Middle frontal gyrus (tissue), 1 donor: Measurements from ENCODE around the gene SESTD1.
A peak's percentile ranks its signal among the peaks of the same experiment; 100 is the strongest.
"Not testable (repeated sequence)": the region's sequence is repeated elsewhere in the genome, so short reads cannot be mapped to it uniquely, and the experiment has no call there.

Experiments
- DNase-seq: peaks from one replicate; pipeline ENCODE4 v3.0.0-alpha.2; 2015; ENCODE audit warnings: low spot score; ENCODE audit errors: extremely low spot score

The SESTD1 gene

GRCh38 chr2:179106676-179107428 lies 157.8 kb downstream of the SESTD1 start:
- DNase-seq, result peak; percentile 50

DNA sequence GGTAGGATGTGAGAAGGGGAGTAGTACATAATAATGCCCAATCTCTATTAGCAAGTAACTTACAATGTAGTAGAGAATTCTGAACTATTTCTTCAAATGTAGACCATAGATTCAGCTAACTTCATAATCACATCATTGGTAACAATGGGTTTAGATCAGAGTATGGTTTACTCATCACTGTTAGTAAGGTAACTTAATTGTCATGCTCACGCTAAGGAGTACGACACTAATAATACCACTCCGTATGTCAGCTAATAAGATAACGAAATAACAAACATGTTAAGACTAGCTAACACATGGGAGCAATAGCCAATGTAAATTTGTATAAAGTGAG lies 158.3 kb downstream of the SESTD1 start:
- no peak for DNase-seq

- no peak for DNase-seq
Observed at GRCh38 chr2:179104736-179105135, 159.9 kb downstream of the SESTD1 start.

DNA sequence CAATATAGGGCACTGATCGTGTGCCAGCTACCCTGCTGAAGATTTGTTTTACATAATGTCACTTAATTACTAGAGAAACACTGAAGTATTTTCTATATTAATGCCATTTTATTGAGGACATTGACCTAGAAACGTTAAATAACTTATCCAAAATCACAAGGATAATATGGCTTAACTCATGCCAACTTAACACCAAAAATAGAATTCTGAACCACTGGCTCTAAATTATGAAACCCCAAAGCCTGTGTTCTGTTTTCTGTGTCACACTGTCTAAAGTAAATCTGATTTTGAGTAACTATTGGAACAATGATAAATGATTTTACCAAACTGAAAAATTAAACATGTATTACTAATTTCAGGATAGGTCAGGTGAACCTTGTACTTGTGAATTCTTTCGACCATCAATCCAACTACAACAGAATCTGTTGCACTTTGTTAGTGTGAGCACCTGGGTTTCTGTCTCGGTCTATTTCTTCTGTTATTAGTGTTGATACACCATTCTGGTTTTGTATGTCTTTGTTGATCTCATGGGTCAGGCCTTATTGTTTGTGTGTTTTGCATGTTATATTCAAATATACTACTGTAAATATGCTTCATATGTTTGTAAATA lies 166.4 kb downstream of the SESTD1 start:
- DNase-seq, result no peak

DNA sequence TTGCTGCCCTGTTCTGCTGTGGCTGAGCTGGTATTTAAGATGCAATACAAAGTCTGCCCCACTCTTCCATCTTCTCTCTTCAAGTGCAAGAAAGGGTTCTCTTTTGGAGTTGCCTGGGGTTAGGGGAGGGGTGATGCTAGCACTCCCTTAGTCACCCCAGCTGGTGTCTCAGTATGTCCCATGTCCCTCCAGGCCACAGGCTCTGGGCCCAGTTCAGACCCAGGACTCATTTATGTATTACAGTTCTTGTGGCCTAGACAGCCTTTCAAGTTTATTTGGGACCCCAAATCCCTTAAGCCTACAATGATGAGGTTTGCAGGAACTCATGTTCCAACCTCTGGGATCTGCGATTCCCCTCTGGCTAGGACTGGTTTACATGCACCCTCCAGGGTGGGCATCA lies 167.5 kb downstream of the SESTD1 start:
- no peak for DNase-seq

GRCh38 chr2:179096090-179096489 lies 168.5 kb downstream of the SESTD1 start:
- DNase-seq, result no peak

- DNase-seq, result not testable (repeated sequence)
Observed at GRCh38 chr2:179092912-179093311, 171.7 kb downstream of the SESTD1 start.

- DNase-seq, result no peak
Observed at GRCh38 chr2:179082697-179083096, 181.9 kb downstream of the SESTD1 start.

DNA sequence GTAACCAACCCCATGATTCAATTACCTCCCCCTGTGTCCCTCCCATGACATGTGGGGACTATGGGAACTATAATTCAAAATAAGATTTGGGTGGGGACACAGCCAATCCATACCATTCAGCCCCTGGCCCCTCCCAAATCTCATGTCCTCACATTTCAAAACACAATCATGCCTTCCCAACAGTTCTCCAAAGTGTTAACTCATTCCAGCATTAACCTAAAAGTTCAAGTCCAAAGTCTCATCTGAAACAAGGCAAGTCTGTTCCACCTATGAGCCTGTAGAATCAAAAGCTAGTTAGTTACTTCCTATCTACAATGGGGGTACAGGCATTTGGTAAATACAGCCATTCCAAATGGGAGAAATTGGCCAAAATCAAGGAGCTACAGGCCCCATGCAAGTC lies 182.7 kb downstream of the SESTD1 start:
- no peak for DNase-seq

DNA sequence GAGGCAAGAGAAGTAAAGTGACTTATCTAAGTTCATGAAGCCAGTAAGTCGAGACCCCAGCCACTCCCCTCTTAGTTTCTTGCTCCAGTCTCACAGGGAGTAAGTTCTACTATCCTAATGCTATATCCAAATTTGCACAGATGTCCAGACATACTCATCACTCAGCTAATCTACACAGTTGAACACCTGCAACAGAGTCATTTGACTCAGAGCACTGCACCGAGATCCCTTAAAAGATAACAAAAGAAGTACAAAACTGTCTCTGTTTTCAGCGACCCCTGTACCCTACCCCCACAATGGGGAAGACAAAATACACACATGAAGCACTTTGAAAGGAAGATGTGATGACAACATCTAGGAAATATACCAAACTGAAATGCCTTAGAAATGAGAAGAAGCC lies 192.1 kb downstream of the SESTD1 start:
- DNase-seq, result no peak

GRCh38 chr2:179071810-179072355 lies 192.7 kb downstream of the SESTD1 start:
- no peak for DNase-seq

- no peak for DNase-seq
Observed at GRCh38 chr2:179070895-179071294, 193.7 kb downstream of the SESTD1 start.

DNA sequence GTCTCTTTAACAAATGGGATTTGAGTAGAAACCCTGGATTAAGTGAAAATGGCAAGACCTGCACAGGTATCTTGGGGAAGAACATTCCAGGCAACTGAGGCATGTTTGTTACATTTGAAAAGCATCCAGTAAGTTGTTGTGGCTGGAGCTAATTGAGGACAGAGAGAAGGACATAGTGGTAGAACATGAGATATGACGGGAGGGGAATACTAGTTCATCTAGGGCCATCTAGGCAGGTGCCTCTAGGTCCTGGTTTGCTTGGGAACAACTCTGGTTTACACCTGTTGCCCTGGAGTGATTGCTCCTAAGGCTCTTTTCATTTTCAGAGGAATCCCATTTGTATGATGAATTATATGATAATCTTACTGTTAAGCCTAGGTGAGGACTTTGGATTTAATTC lies 194.9 kb downstream of the SESTD1 start:
- DNase-seq, result no peak

DNA sequence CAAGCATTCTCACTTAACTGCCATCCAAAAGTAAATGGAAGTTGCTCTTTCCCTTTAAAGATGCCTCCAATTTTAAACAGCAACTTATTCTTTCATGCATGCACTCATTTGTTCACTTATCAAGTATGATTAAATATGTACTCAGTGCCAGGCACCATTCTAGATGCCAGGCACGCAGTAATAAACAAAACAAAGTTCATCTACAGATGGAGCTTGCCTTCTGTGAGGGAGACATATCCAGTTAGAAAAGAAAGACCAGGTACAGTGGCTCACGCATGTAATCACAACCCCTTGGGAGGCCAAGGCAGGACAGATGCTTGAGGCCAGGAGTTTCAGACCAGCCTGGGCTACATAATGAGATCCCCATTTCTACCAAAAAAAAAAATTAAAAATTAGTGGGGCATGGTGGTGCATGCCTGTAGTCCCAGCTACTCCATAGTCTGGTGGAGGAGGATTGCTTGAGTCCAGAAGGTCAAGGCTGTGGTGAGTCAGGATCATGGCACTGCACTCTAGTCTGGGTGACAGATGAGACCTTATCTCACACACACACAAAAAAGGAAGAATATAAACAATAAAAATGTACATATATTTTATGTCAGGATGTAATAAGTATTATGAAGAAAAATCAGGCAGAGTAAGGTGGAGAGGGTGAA lies 195.5 kb downstream of the SESTD1 start:
- no peak for DNase-seq

- DNase-seq, result no peak
Observed at GRCh38 chr2:179059026-179059700, 205.5 kb downstream of the SESTD1 start.

GRCh38 chr2:179057737-179058136 lies 206.9 kb downstream of the SESTD1 start:
- DNase-seq, result no peak

DNA sequence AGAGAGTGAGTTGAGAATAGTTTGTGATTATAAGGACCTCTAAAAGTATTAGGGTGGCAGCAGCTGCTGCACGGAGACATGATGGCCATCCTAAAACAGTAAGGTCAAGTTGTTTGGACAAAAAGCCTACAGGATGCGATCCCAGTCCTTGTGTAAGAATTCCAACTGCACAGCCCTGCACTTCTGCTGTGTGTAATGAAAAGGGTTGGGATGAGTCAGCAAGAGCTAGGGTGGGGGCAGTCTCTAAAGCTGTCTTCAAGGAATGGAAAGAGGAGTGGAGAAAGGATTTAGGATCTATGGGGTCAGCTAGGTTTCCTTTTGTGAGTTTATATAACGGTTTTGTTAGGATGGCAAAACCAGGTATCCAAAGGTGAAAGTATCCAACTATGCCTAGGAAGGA lies 211.1 kb downstream of the SESTD1 start:
- not testable (repeated sequence) for DNase-seq
